ENCODE data around the gene AFAP1L1. TPM values are rescaled to one million over a fixed set of nuclear protein-coding genes. Genes with fewer than 3 reads are reported as not detected.

Gene AFAP1L1
- total and polyA plus RNA-seq, 2 of the 13 experiments (the other 11 are each of a cell fraction or from before 2014, with no cell fraction given) = 0.38 to 1.0 TPM

- TF ChIP-seq SIX1 (CRISPR knock-in tag; IDR thresholded peaks at IDR 0.05; ENCODE audit: borderline replicate concordance) (no peak), RFXAP (CRISPR knock-in tag; IDR thresholded peaks at IDR 0.05; ENCODE audit: borderline replicate concordance) (0 out of 2 replicates have a peak, but pooled peaks have one; percentile 15), ZSCAN21 (CRISPR knock-in tag; IDR thresholded peaks at IDR 0.05; ENCODE audit: borderline replicate concordance) (peak; percentile 49; the same call in 1 of the 2 replicates), ZBTB26 (CRISPR knock-in tag; IDR thresholded peaks at IDR 0.05; ENCODE audit: borderline replicate concordance) (peak; percentile 28; the same call in 1 of the 2 replicates), FOXK1 (CRISPR knock-in tag; IDR thresholded peaks at IDR 0.05; ENCODE audit: borderline replicate concordance, low read depth) (no peak), POLR2AphosphoS5 (IDR thresholded peaks at IDR 0.05; ENCODE audit: low read depth, low read length) (peak; percentile 45; the same call in 1 of the 2 replicates), ZEB1 (IDR thresholded peaks at IDR 0.05; ENCODE audit: insufficient replicate concordance, low read depth) (no peak), GATAD2A (CRISPR knock-in tag; IDR thresholded peaks at IDR 0.05) (peak; percentile 62), ZNF883 (CRISPR knock-in tag; IDR thresholded peaks at IDR 0.05; ENCODE audit: not compliant biosample characterization) (peak; percentile 15), E2F5 (CRISPR knock-in tag; conservative IDR thresholded peaks at IDR 0.05) (no peak), ZFP91 (CRISPR knock-in tag; IDR thresholded peaks at IDR 0.05; ENCODE audit: borderline replicate concordance) (peak; percentile 31; the same call in 1 of the 2 replicates), KAT2B (IDR thresholded peaks at IDR 0.05; ENCODE audit: borderline replicate concordance, low read depth, low read length) (no peak), RBFOX2 (IDR thresholded peaks at IDR 0.05; ENCODE audit: low read depth, low read length) (no peak), ZNF607 (CRISPR knock-in tag; IDR thresholded peaks at IDR 0.05; ENCODE audit: borderline replicate concordance) (peak; percentile 55; the same call in 1 of the 2 replicates), KAT7 (CRISPR knock-in tag; IDR thresholded peaks at IDR 0.05; ENCODE audit: borderline replicate concordance) (0 out of 2 replicates have a peak, but pooled peaks have one; percentile 28), IRX3 (CRISPR knock-in tag; IDR thresholded peaks at IDR 0.05; ENCODE audit: borderline replicate concordance, low read depth) (0 out of 2 replicates have a peak, but pooled peaks have one; percentile 67)
- TF ChIP-seq, protein P1, sequence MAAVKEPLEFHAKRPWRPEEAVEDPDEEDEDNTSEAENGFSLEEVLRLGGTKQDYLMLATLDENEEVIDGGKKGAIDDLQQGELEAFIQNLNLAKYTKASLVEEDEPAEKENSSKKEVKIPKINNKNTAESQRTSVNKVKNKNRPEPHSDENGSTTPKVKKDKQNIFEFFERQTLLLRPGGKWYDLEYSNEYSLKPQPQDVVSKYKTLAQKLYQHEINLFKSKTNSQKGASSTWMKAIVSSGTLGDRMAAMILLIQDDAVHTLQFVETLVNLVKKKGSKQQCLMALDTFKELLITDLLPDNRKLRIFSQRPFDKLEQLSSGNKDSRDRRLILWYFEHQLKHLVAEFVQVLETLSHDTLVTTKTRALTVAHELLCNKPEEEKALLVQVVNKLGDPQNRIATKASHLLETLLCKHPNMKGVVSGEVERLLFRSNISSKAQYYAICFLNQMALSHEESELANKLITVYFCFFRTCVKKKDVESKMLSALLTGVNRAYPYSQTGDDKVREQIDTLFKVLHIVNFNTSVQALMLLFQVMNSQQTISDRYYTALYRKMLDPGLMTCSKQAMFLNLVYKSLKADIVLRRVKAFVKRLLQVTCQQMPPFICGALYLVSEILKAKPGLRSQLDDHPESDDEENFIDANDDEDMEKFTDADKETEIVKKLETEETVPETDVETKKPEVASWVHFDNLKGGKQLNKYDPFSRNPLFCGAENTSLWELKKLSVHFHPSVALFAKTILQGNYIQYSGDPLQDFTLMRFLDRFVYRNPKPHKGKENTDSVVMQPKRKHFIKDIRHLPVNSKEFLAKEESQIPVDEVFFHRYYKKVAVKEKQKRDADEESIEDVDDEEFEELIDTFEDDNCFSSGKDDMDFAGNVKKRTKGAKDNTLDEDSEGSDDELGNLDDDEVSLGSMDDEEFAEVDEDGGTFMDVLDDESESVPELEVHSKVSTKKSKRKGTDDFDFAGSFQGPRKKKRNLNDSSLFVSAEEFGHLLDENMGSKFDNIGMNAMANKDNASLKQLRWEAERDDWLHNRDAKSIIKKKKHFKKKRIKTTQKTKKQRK (IDR thresholded peaks at IDR 0.05; ENCODE audit: low read length) = no peak
- TF ChIP-seq, protein P2, sequence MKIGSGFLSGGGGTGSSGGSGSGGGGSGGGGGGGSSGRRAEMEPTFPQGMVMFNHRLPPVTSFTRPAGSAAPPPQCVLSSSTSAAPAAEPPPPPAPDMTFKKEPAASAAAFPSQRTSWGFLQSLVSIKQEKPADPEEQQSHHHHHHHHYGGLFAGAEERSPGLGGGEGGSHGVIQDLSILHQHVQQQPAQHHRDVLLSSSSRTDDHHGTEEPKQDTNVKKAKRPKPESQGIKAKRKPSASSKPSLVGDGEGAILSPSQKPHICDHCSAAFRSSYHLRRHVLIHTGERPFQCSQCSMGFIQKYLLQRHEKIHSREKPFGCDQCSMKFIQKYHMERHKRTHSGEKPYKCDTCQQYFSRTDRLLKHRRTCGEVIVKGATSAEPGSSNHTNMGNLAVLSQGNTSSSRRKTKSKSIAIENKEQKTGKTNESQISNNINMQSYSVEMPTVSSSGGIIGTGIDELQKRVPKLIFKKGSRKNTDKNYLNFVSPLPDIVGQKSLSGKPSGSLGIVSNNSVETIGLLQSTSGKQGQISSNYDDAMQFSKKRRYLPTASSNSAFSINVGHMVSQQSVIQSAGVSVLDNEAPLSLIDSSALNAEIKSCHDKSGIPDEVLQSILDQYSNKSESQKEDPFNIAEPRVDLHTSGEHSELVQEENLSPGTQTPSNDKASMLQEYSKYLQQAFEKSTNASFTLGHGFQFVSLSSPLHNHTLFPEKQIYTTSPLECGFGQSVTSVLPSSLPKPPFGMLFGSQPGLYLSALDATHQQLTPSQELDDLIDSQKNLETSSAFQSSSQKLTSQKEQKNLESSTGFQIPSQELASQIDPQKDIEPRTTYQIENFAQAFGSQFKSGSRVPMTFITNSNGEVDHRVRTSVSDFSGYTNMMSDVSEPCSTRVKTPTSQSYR (CRISPR knock-in tag; IDR thresholded peaks at IDR 0.05; ENCODE audit: borderline replicate concordance) = no peak
Observed at GRCh38 chr5:149380466-149381121, 108.9 kb downstream of the AFAP1L1 start (continued).

Data from HepG2 (cell line).